H9 (cell line): ENCODE data around the gene GALR2. TPM values are rescaled to one million over a fixed set of nuclear protein-coding genes. Genes with fewer than 3 reads are reported as not detected.

Experiments
- DNase-seq: peaks from one replicate; pipeline ENCODE4 v3.0.0-alpha.2; 2017
- H2AFZ ChIP-seq: one replicate; pipeline ENCODE4 v1.6.1; 2013; ENCODE audit warnings: mild to moderate bottlenecking, low read length, control low read depth, moderate library complexity
- H2AK5ac ChIP-seq: 2 replicates; pipeline ENCODE4 v1.6.1; 2013; ENCODE audit warnings: low read length, control low read depth, mixed read lengths; ENCODE audit not compliant: insufficient read length
- H2BK120ac ChIP-seq: one replicate; pipeline ENCODE4 v1.6.1; 2013; ENCODE audit warnings: low read depth, mild to moderate bottlenecking, low read length, control low read depth, inconsistent platforms; ENCODE audit not compliant: poor library complexity, severe bottlenecking
- H2BK12ac ChIP-seq: 2 replicates; pipeline ENCODE4 v1.6.1; 2013; ENCODE audit warnings: low read length, control low read depth, mixed read lengths, low read depth; ENCODE audit not compliant: insufficient read length
- H2BK15ac ChIP-seq: 2 replicates; pipeline ENCODE4 v1.6.1; 2013; ENCODE audit warnings: low read depth, low read length, control low read depth
- H2BK20ac ChIP-seq: one replicate; pipeline ENCODE4 v1.6.1; 2013; ENCODE audit warnings: low read depth, mild to moderate bottlenecking, low read length, control low read depth, inconsistent platforms; ENCODE audit not compliant: poor library complexity, severe bottlenecking
- H2BK5ac ChIP-seq: 2 replicates; pipeline ENCODE4 v1.6.1; 2013; ENCODE audit warnings: low read length, control low read depth, mixed read lengths; ENCODE audit not compliant: insufficient read length
- H3K14ac ChIP-seq: 2 replicates; pipeline ENCODE4 v1.6.1; 2013; ENCODE audit warnings: low read length, control low read depth; ENCODE audit not compliant: insufficient read depth
- H3K18ac ChIP-seq: 2 replicates; pipeline ENCODE4 v1.6.1; 2013; ENCODE audit warnings: low read depth, mild to moderate bottlenecking, mixed read lengths, low read length, control low read depth; ENCODE audit not compliant: insufficient read length
- H3K23ac ChIP-seq: 2 replicates; pipeline ENCODE4 v1.6.1; 2013; ENCODE audit warnings: low read length, control low read depth, mixed read lengths, low read depth; ENCODE audit not compliant: insufficient read length
- H3K23me2 ChIP-seq: 2 replicates; pipeline ENCODE4 v1.6.1; 2013; ENCODE audit warnings: low read depth, mild to moderate bottlenecking, mixed read lengths, low read length, control low read depth; ENCODE audit not compliant: insufficient read length, poor library complexity, severe bottlenecking
- H3K27ac ChIP-seq: 2 replicates; pipeline ENCODE4 v1.5.1; 2013; ENCODE audit warnings: low read length, control low read depth, mixed read lengths, low read depth; ENCODE audit not compliant: insufficient read length
- H3K27me3 ChIP-seq: 2 replicates; pipeline ENCODE4 v1.6.1; 2013; ENCODE audit warnings: low read length, control low read depth, inconsistent platforms; ENCODE audit not compliant: insufficient read depth
- H3K4ac ChIP-seq: 2 replicates; pipeline ENCODE4 v1.6.1; 2013; ENCODE audit warnings: low read depth, mild to moderate bottlenecking, control low read depth, inconsistent platforms, low read length, moderate library complexity
- H3K4me1 ChIP-seq: 2 replicates; pipeline ENCODE4 v1.6.1; 2013; ENCODE audit warnings: low read length, control low read depth, inconsistent platforms; ENCODE audit not compliant: insufficient read depth
- H3K4me2 ChIP-seq: 2 replicates; pipeline ENCODE4 v1.6.1; 2013; ENCODE audit warnings: low read length, control low read depth, mixed read lengths; ENCODE audit not compliant: insufficient read length, insufficient read depth
- H3K56ac ChIP-seq: 2 replicates; pipeline ENCODE4 v1.6.1; 2013; ENCODE audit warnings: low read depth, mild to moderate bottlenecking, mixed read lengths, low read length, control low read depth; ENCODE audit not compliant: insufficient read length
- H3K79me1 ChIP-seq: 2 replicates; pipeline ENCODE4 v1.6.1; 2013; ENCODE audit warnings: low read depth, mild to moderate bottlenecking, moderate library complexity, low read length, control low read depth, inconsistent platforms; ENCODE audit not compliant: insufficient read depth, poor library complexity, severe bottlenecking
- H3K79me2 ChIP-seq: 2 replicates; pipeline ENCODE4 v1.6.1; 2013; ENCODE audit warnings: low read length, control low read depth, inconsistent platforms; ENCODE audit not compliant: insufficient read depth
- H3K9ac ChIP-seq: 2 replicates; pipeline ENCODE4 v1.6.1; 2013; ENCODE audit warnings: low read length, control low read depth, mixed read lengths; ENCODE audit not compliant: insufficient read length; ENCODE audit errors: extremely low read depth
- H3K9me3 ChIP-seq: one replicate; pipeline ENCODE4 v1.6.1; 2013; ENCODE audit warnings: low read depth, low read length, inconsistent platforms; ENCODE audit not compliant: control insufficient read depth
- H3T11ph ChIP-seq: one replicate; pipeline ENCODE4 v1.6.1; 2013; ENCODE audit warnings: mild to moderate bottlenecking, low read length, control low read depth, inconsistent platforms
- H4K20me1 ChIP-seq: one replicate; pipeline ENCODE4 v1.6.1; 2013; ENCODE audit not compliant: control insufficient read depth, insufficient read length, insufficient read depth
- H4K5ac ChIP-seq: 2 replicates; pipeline ENCODE4 v1.6.1; 2013; ENCODE audit warnings: low read depth, mild to moderate bottlenecking, mixed read lengths, low read length, control low read depth; ENCODE audit not compliant: insufficient read length
- H4K8ac ChIP-seq: replicated peaks from 2 replicates; pipeline ENCODE4 v1.6.1; 2013; ENCODE audit warnings: low read length, control low read depth, mixed read lengths, low read depth; ENCODE audit not compliant: insufficient read length
- H4K91ac ChIP-seq: 2 replicates; pipeline ENCODE4 v1.6.1; 2013; ENCODE audit warnings: low read depth, mild to moderate bottlenecking, moderate library complexity, mixed read lengths, low read length, control low read depth; ENCODE audit not compliant: insufficient read length
- H3K27ac Mint-ChIP-seq, 3 experiments: 2 replicates in 2 of 3; 3 replicates in 1 of 3; pipeline ENCODE4 v1.8.0; 2020 to 2021; ENCODE audit warnings: mixed read lengths in 3 of 3, mild to moderate bottlenecking in 1 of 3, moderate library complexity in 1 of 3
- H3K27me3 Mint-ChIP-seq: 2 replicates; pipeline ENCODE4 v1.8.0; 2021; ENCODE audit warnings: low read depth, mild to moderate bottlenecking, moderate library complexity, mixed read lengths
- H3K36me3 Mint-ChIP-seq, 3 experiments: 2 replicates in 2 of 3; 3 replicates in 1 of 3; pipeline ENCODE4 v1.8.0; 2020 to 2021; ENCODE audit warnings: low read depth in 3 of 3, mixed read lengths in 3 of 3; ENCODE audit not compliant: insufficient read depth in 1 of 3
- H3K4me1 Mint-ChIP-seq, 2 experiments: 2 replicates each; pipeline ENCODE4 v1.8.0; 2020; ENCODE audit warnings: mixed read lengths in 2 of 2
- H3K4me3 Mint-ChIP-seq, 2 experiments: 2 replicates in 1 of 2; 3 replicates in 1 of 2; pipeline ENCODE4 v1.8.0; 2020 to 2021; ENCODE audit warnings: mild to moderate bottlenecking in 2 of 2, mixed read lengths in 2 of 2, moderate library complexity in 1 of 2
- H3K9me3 Mint-ChIP-seq, 2 experiments: 2 replicates in 1 of 2; 3 replicates in 1 of 2; pipeline ENCODE4 v1.8.0; 2020; ENCODE audit warnings: mild to moderate bottlenecking in 2 of 2, mixed read lengths in 2 of 2, moderate library complexity in 1 of 2
- CTCF ChIP-seq: fragments of 200-600 bp; sonication (generic); conservative IDR thresholded peaks from 3 replicates; pipeline ENCODE4 v1.8.0; 2021; ENCODE audit warnings: antibody characterized with exemption, mild to moderate bottlenecking
- WGBS: extraction: QIAGEN DNeasy Blood & Tissue Kit; methylation state at CpG from one replicate; pipeline ENCODE4 v1.1.7; 2013; ENCODE audit warnings: missing lambda C conversion rate, low lambda C conversion rate, mixed read lengths; ENCODE audit not compliant: insufficient read length; ENCODE audit errors: extremely low coverage; 5-methylcytosine and 5-hydroxymethylcytosine counted together
- total RNA-seq: library from RNA; stranded (reverse); gene quantifications from 2 replicates; pipeline ENCODE4 v1.2.1, GENCODE V29; 2021

Gene GALR2
- total RNA-seq, 1 experiment from 2014 or later = 0.81 TPM

GRCh38 chr17:76120658-76121008 is 46.1 kb downstream of the GALR2 start:
- no peak overlapping the region for H2AK5ac ChIP-seq
- H3K9me3 ChIP-seq = no peaks in the 10 kb centered on the region
- peaks cover 10% of the 10 kb centered on the region for H3K27me3 Mint-ChIP-seq
- no peak overlapping the region for H2BK15ac ChIP-seq
- no peak overlapping the region for H2AFZ ChIP-seq
- H3K79me1 ChIP-seq = no peaks in the 10 kb centered on the region
- H4K5ac ChIP-seq = no peak overlapping the region
- H3K56ac ChIP-seq = no peak overlapping the region
- H3K23ac ChIP-seq = no peak overlapping the region
- H3K27ac ChIP-seq = no peak overlapping the region
- H3K9ac ChIP-seq = no peak overlapping the region
- no peak overlapping the region for H4K8ac ChIP-seq
- H3T11ph ChIP-seq = no peak overlapping the region
- no peaks in the 10 kb centered on the region for H3K79me2 ChIP-seq
- no peak overlapping the region for H3K4ac ChIP-seq
- peaks cover 0 to 2% of the 10 kb centered on the region in 2 experiments; a peak in 1 of 5 replicates for H3K9me3 Mint-ChIP-seq
- H3K4me1 Mint-ChIP-seq = peaks cover 32 to 33% of the 10 kb centered on the region in 2 experiments
- no peaks in the 10 kb centered on the region for H3K23me2 ChIP-seq
- peak overlapping the region in 1 of 2 experiments; percentile 28; a peak in 2 of 5 replicates for H3K4me3 Mint-ChIP-seq
- no peak overlapping the region for H2BK120ac ChIP-seq
- H4K20me1 ChIP-seq = no peaks in the 10 kb centered on the region
- no peak overlapping the region for H2BK20ac ChIP-seq
- no peaks in the 10 kb centered on the region for H3K27me3 ChIP-seq
- H3K18ac ChIP-seq = no peak overlapping the region
- H2BK5ac ChIP-seq = no peak overlapping the region
- H2BK12ac ChIP-seq = no peak overlapping the region
- H3K4me1 ChIP-seq = no peaks in the 10 kb centered on the region; the same call in 1 of the 2 replicates
- H3K36me3 Mint-ChIP-seq = no peaks in the 10 kb centered on the region
- TF ChIP-seq CTCF = no peak
- whole genome bisulfite sequencing = no CpG with 5 or more reads among the region's 5 CpGs
- no peak overlapping the region for H3K4me2 ChIP-seq
- no peak for DNase-seq
- H3K14ac ChIP-seq = no peak overlapping the region
- H4K91ac ChIP-seq = no peak overlapping the region
- H3K27ac Mint-ChIP-seq = no peak overlapping the region
